Heart left ventricle (tissue), 13 donors: ENCODE data around the gene DMAC2.
A peak's percentile ranks its signal among the peaks of the same experiment; 100 is the strongest.

ENCODE experiments used
- POLR2A ChIP-seq, 2 donors: fragments of 450-650 bp; IDR thresholded peaks; one replicate each; pipeline ENCODE4 v1.6.1; 2017; ENCODE audit warnings: antibody characterized with exemption in 2 of 2, mild to moderate bottlenecking in 2 of 2, moderate library complexity in 2 of 2
- TF ChIP-seq, protein P1 (sequence below), 12 donors: fragments of 200-600 bp; sonication (generic) in 4 of 12; IDR thresholded peaks; one replicate each; pipeline versions ENCODE4 v1.5.0 to v1.8.0; 2018 to 2022; ENCODE audit warnings: antibody characterized with exemption in 12 of 12, mild to moderate bottlenecking in 5 of 12
- donor health status: ischemic (EF 13 %, LVEDD 7.1; RV severe dilation, severe dysfunction).
- donor health status: DM: no; HTN: yes; CAD: no.
- donor health status: DM: no; HTN: no; CAD: no.
- donor health status: ischemic (EF 25% LVEDD 6.9; RV normal size, moderate dysfunction).
- donor health status: ischemic (EF 25% LVEDD 5.7; RV mildly dilated, moderate dysfunction).
- donor health status: ischemic (EF 35%, LVEDD 5.7; RV mildly dilated, moderate dysfunction).
- donor health status: nonischemic (EF 11% LVEDD 7.7; RV severe dilation, severe dysfunction).
- donor health status: DM: yes; HTN: yes; CAD: no.
- donor health status: PGD.
- donor health status: ischemic (EF 29% LVEDD 5.4; RV normal size, mild dysfunction).
- donor health status: nonischemic (EF 23%, LVEDD 6.1; RV moderate dilation, normal function).

DNA sequence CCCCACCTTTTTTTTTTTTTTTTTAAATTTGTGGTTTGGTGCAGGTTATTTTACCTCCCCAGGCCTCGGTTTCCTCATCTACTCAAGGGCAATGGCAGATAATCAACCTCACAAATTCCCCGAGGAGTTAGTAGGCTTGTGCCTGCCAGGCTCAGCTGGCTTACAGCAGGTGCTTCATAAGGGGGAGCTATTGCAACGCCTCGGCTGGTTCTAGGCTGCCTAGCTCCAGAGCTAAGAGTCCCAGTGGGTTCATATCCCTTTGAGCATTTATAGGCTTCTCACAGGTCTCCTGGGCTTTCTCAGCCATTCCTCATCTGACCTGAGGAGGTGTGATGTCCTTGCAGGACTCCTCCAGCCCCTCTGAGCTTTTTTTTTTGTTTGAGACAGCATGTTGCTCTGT, 31.5 kb downstream of the DMAC2 start:
- TF ChIP-seq, protein P1, sequence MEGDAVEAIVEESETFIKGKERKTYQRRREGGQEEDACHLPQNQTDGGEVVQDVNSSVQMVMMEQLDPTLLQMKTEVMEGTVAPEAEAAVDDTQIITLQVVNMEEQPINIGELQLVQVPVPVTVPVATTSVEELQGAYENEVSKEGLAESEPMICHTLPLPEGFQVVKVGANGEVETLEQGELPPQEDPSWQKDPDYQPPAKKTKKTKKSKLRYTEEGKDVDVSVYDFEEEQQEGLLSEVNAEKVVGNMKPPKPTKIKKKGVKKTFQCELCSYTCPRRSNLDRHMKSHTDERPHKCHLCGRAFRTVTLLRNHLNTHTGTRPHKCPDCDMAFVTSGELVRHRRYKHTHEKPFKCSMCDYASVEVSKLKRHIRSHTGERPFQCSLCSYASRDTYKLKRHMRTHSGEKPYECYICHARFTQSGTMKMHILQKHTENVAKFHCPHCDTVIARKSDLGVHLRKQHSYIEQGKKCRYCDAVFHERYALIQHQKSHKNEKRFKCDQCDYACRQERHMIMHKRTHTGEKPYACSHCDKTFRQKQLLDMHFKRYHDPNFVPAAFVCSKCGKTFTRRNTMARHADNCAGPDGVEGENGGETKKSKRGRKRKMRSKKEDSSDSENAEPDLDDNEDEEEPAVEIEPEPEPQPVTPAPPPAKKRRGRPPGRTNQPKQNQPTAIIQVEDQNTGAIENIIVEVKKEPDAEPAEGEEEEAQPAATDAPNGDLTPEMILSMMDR (IDR thresholded peaks at IDR 0.05): peak in 5 of 12 donors; percentile 9 to 30 (median 15)
- TF ChIP-seq POLR2A (IDR thresholded peaks at IDR 0.05): no peak
